NCI-H526 treated with DMSO at 0.1 percent for 48 hours (cell line): ENCODE data around the gene PLEKHG4B.
"Not testable (repeated sequence)": the region's sequence is repeated elsewhere in the genome, so short reads cannot be mapped to it uniquely, and the experiment has no call there.

Source experiments
- DNase-seq: peaks from one replicate; lab custom pipeline; 2025; lab: John Stamatoyannopoulos, UW

PLEKHG4B gene

GRCh38 chr5:91556-92263 is at the start of gene PLEKHG4B:
Gene PLEKHG4B (plus strand): TSS chr5:92168. CDS start chr5:92232, 64 bp downstream.
- DNase-seq, result peak; percentile 83

- DNase-seq, result no peak
Observed at GRCh38 chr5:42250-42649, 49.7 kb upstream of the PLEKHG4B start.

- no peak for DNase-seq
Observed at GRCh38 chr5:48192-48591, 43.8 kb upstream of the PLEKHG4B start.

- not testable (repeated sequence) for DNase-seq
Observed at GRCh38 chr5:49530-49929, 42.4 kb upstream of the PLEKHG4B start.

- no peak for DNase-seq
Observed at GRCh38 chr5:49953-50544, 41.9 kb upstream of the PLEKHG4B start.

- no peak for DNase-seq
Observed at GRCh38 chr5:50724-51499, 41.1 kb upstream of the PLEKHG4B start.

GRCh38 chr5:51500-51823 is 40.5 kb upstream of the PLEKHG4B start:
- DNase-seq, result no peak

- peak; percentile 69 for DNase-seq
Observed at GRCh38 chr5:53381-54174, 38.4 kb upstream of the PLEKHG4B start.

GRCh38 chr5:54175-54730 is 37.7 kb upstream of the PLEKHG4B start:
- no peak for DNase-seq

- DNase-seq, result no peak
Observed at GRCh38 chr5:54876-55569, 36.9 kb upstream of the PLEKHG4B start.

- DNase-seq, result no peak
Observed at GRCh38 chr5:56561-57290, 35.2 kb upstream of the PLEKHG4B start.

GRCh38 chr5:60250-60649 is 31.7 kb upstream of the PLEKHG4B start:
- not testable (repeated sequence) for DNase-seq

- DNase-seq, result no peak
Observed at GRCh38 chr5:70440-70839, 21.5 kb upstream of the PLEKHG4B start.

GRCh38 chr5:72316-73180 is 19.4 kb upstream of the PLEKHG4B start:
- DNase-seq, result not testable (repeated sequence)

GRCh38 chr5:73181-73447 is 18.9 kb upstream of the PLEKHG4B start:
- not testable (repeated sequence) for DNase-seq

GRCh38 chr5:73768-74502 is 18.0 kb upstream of the PLEKHG4B start:
- no peak for DNase-seq

GRCh38 chr5:74503-75109 is 17.4 kb upstream of the PLEKHG4B start:
- no peak for DNase-seq

- no peak for DNase-seq
Observed at GRCh38 chr5:75331-76320, 16.3 kb upstream of the PLEKHG4B start.
